Cardiac muscle cell (in vitro differentiated cells and primary cell): ENCODE measurements around the gene NINJ2. TPM values are rescaled to one million over a fixed set of nuclear protein-coding genes. Genes with fewer than 3 reads are reported as not detected.

Source experiments
- DNase-seq, 2 donors: peaks; one replicate each; pipeline versions ENCODE4 v3.0.0 to v3.0.0-alpha.2; 2010 to 2017; ENCODE audit warnings: low read depth in 1 of 2, low spot score in 1 of 2
- H3K27ac ChIP-seq: fragments of 200-600 bp; sonication (generic); 2 replicates; pipeline ENCODE4 v1.5.1; 2016
- H3K27me3 ChIP-seq: fragments of 200-600 bp; sonication (generic); 2 replicates; pipeline ENCODE4 v1.6.0; 2016; ENCODE audit warnings: control low read depth
- H3K36me3 ChIP-seq: fragments of 200-600 bp; sonication (generic); 2 replicates; pipeline ENCODE4 v1.5.1; 2016; ENCODE audit warnings: control low read depth
- H3K4me1 ChIP-seq: fragments of 200-600 bp; sonication (generic); 2 replicates; pipeline ENCODE4 v1.8.1; 2017; ENCODE audit warnings: low read depth, mild to moderate bottlenecking, mixed run types
- H3K4me3 ChIP-seq: fragments of 200-600 bp; sonication (generic); 2 replicates; pipeline ENCODE4 v1.5.1; 2016; ENCODE audit warnings: mild to moderate bottlenecking
- H3K9me3 ChIP-seq: fragments of 200-600 bp; sonication (generic); 2 replicates; pipeline ENCODE4 v1.5.1; 2017; ENCODE audit warnings: low read depth, mild to moderate bottlenecking, control low read depth
- CTCF ChIP-seq: IDR thresholded peaks from 2 replicates; pipeline ENCODE4 v1.5.1; 2012; ENCODE audit warnings: low read depth, mild to moderate bottlenecking, low read length
- polyA plus RNA-seq: library from polyadenylated mRNA; unstranded; fragments of >200 nt; fragmentation: Nextera tagmentation; extraction: Ambion mirVana; gene quantifications from 2 replicates; pipeline ENCODE4 v1.2.1, GENCODE V29; 2016
- total RNA-seq: library from RNA; depleted of rRNA; stranded (reverse); fragments of >200 nt; gene quantifications from 2 replicates; pipeline ENCODE4 v1.2.3, GENCODE V29; 2016

The NINJ2 gene
- total and polyA plus RNA-seq, 2 experiments from 2014 or later: 2.3 TPM; not detected in 1

GRCh38 chr12:668090-668481, 4.8 kb upstream of the NINJ2 start:
- H3K4me3 ChIP-seq: no peak overlapping the region
- DNase-seq: no peak
- no peaks in the 10 kb centered on the region for H3K27me3 ChIP-seq
- no peak overlapping the region for H3K27ac ChIP-seq
- H3K36me3 ChIP-seq: no peaks in the 10 kb centered on the region
- H3K9me3 ChIP-seq: no peaks in the 10 kb centered on the region
- TF ChIP-seq CTCF: no peak
- H3K4me1 ChIP-seq: peaks cover 3% of the 10 kb centered on the region

- H3K9me3 ChIP-seq: no peaks in the 10 kb centered on the region
- no peak for TF ChIP-seq CTCF
- H3K27me3 ChIP-seq: no peaks in the 10 kb centered on the region
- no peak for DNase-seq
- no peak overlapping the region for H3K27ac ChIP-seq
- peaks cover 3% of the 10 kb centered on the region for H3K4me1 ChIP-seq
- H3K36me3 ChIP-seq: no peaks in the 10 kb centered on the region
- H3K4me3 ChIP-seq: no peak overlapping the region
Observed at GRCh38 chr12:666766-667308, 3.6 kb upstream of the NINJ2 start.

GRCh38 chr12:666066-666465, 2.8 kb upstream of the NINJ2 start:
- Histone ChIP-seq H3K36me3 (no peaks in the 10 kb centered on the region), H3K4me3 (no peak overlapping the region), H3K9me3 (no peaks in the 10 kb centered on the region), H3K27ac (no peak overlapping the region), H3K4me1 (peaks cover 3% of the 10 kb centered on the region), H3K27me3 (no peaks in the 10 kb centered on the region)
- no peak for TF ChIP-seq CTCF
- no peak for DNase-seq

GRCh38 chr12:664779-665092, 1.5 kb upstream of the NINJ2 start:
- Histone ChIP-seq H3K4me1 (peaks cover 3% of the 10 kb centered on the region), H3K4me3 (no peak overlapping the region), H3K36me3 (no peaks in the 10 kb centered on the region), H3K9me3 (no peaks in the 10 kb centered on the region), H3K27me3 (no peaks in the 10 kb centered on the region), H3K27ac (no peak overlapping the region)
- no peak for DNase-seq
- TF ChIP-seq CTCF: no peak

- Histone ChIP-seq H3K9me3 (no peaks in the 10 kb centered on the region), H3K4me3 (no peak overlapping the region), H3K36me3 (no peaks in the 10 kb centered on the region), H3K27ac (no peak overlapping the region), H3K27me3 (no peaks in the 10 kb centered on the region), H3K4me1 (peaks cover 3% of the 10 kb centered on the region)
- DNase-seq: no peak
- TF ChIP-seq CTCF: no peak
Observed at GRCh38 chr12:664075-664778, 982 bp upstream of the NINJ2 start.
